ENCODE results near the gene PRR18. TPM values are rescaled to one million over a fixed set of nuclear protein-coding genes. Genes with fewer than 3 reads are reported as not detected.

Gene PRR18
- total and polyA plus RNA-seq, 2 donors (not counting 1 experiment from before 2014, with no cell fraction given), result not detected

DNA sequence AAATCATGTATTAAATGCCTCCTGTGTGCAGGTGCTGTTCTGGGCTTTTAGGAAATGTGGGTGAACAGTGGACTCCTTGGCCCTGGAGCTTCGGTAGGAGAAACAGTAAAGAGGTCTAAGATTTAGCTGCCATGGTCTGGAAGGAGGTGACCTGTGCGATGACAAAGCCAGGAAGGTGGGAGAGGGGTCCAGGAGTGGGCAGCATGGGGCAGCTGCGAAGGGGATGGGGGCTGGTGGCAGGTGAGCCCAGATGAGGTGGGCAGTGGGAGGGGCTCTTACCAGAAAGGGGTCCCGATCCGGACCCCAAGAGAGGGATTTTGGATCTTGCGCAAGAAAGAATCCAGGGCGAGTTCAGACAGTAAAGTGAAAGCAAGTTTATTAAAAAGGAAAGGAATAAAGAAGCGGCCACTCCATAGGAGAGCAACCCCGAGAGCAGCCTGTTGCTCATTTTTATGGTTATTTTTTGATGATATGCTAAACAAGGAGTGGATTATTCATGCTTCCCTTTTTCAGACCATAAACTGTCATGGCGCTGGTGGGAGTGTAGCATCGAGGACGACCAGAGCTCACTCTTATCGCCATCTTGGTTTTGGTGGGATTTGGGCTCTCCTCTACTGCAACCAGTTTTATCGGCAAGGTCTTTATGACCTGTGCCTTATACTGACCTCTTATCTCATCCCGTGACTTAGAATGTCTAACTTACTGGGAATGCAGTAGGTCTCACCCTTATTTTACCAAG lies 38.7 kb downstream of the PRR18 start:
- Histone ChIP-seq H3K9me3 (ENCODE audit: control insufficient read depth, insufficient read depth, low read depth, low read length) (no peaks in the 10 kb centered on the region), H2AFZ (ENCODE audit: low read length) (no peak overlapping the region), H4K20me1 (ENCODE audit: control insufficient read depth, extremely low read depth, insufficient read depth, low read length) (no peaks in the 10 kb centered on the region), H3K9ac (ENCODE audit: insufficient read depth, low read length) (no peak overlapping the region), H3K4me1 (ENCODE audit: control insufficient read depth, extremely low read depth, insufficient read depth, low read length) (no peaks in the 10 kb centered on the region), H3K4me3 (replicated peaks in 1 of 4; ENCODE audit: control extremely low read depth in 1 of 4, insufficient read depth in 1 of 4, low read depth in 3 of 4, low read length in 4 of 4) (no peak overlapping the region), H3K27ac (ENCODE audit: insufficient read depth, low read length) (no peak overlapping the region), H3K36me3 (ENCODE audit: control insufficient read depth, insufficient read depth, low read length) (no peaks in the 10 kb centered on the region), H3K27me3 (ENCODE audit: control insufficient read depth, insufficient read depth, low read length) (no peaks in the 10 kb centered on the region), H3K79me2 (ENCODE audit: control insufficient read depth, insufficient read depth, low read length) (no peaks in the 10 kb centered on the region), H3K4me2 (ENCODE audit: extremely low read depth, insufficient read depth, low read length) (no peak overlapping the region)
- no peak for DNase-seq (ENCODE audit: low read depth in 2 of 2)
- no peak for TF ChIP-seq EZH2 (IDR thresholded peaks at IDR 0.05; ENCODE audit: low read length, missing control alignments)
- TF ChIP-seq, protein P1, sequence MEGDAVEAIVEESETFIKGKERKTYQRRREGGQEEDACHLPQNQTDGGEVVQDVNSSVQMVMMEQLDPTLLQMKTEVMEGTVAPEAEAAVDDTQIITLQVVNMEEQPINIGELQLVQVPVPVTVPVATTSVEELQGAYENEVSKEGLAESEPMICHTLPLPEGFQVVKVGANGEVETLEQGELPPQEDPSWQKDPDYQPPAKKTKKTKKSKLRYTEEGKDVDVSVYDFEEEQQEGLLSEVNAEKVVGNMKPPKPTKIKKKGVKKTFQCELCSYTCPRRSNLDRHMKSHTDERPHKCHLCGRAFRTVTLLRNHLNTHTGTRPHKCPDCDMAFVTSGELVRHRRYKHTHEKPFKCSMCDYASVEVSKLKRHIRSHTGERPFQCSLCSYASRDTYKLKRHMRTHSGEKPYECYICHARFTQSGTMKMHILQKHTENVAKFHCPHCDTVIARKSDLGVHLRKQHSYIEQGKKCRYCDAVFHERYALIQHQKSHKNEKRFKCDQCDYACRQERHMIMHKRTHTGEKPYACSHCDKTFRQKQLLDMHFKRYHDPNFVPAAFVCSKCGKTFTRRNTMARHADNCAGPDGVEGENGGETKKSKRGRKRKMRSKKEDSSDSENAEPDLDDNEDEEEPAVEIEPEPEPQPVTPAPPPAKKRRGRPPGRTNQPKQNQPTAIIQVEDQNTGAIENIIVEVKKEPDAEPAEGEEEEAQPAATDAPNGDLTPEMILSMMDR (conservative IDR thresholded peaks at IDR 0.05 in 1 of 2, IDR thresholded peaks at IDR 0.05 in 1 of 2; ENCODE audit: low read depth in 1 of 2, low read length in 2 of 2), result no peak

DNA sequence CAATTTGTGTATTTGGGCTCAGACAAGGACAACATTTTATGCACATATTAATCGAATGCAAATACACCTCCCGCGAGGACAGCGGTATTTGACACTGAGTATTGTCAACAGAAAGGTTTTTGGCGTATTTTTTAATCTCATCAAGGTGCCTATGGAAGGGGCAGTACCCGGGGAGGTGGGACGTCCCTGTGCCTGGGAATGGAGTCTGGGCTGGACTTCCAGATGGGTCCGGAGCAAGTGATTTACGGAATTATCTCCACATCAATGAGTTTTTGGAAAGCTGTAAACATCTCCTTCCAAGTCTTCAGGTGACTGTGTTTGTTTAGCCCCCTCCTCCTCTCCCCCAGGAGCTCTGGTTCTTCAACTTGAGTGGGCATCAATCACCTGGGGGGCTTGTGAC lies 39.8 kb downstream of the PRR18 start:
- TF ChIP-seq EZH2 (IDR thresholded peaks at IDR 0.05; ENCODE audit: low read length, missing control alignments), result no peak
- TF ChIP-seq, protein P1 (conservative IDR thresholded peaks at IDR 0.05 in 1 of 2, IDR thresholded peaks at IDR 0.05 in 1 of 2; ENCODE audit: low read depth in 1 of 2, low read length in 2 of 2), result no peak
- H2AFZ ChIP-seq (ENCODE audit: low read length), result no peak overlapping the region
- H3K4me2 ChIP-seq (ENCODE audit: extremely low read depth, insufficient read depth, low read length), result no peak overlapping the region
- no peaks in the 10 kb centered on the region for H3K79me2 ChIP-seq (ENCODE audit: control insufficient read depth, insufficient read depth, low read length)
- H3K27me3 ChIP-seq (ENCODE audit: control insufficient read depth, insufficient read depth, low read length), result no peaks in the 10 kb centered on the region
- no peak for DNase-seq (ENCODE audit: low read depth in 2 of 2)
- H3K9me3 ChIP-seq (ENCODE audit: control insufficient read depth, insufficient read depth, low read depth, low read length), result no peaks in the 10 kb centered on the region
- no peaks in the 10 kb centered on the region for H4K20me1 ChIP-seq (ENCODE audit: control insufficient read depth, extremely low read depth, insufficient read depth, low read length)
- no peak overlapping the region for H3K9ac ChIP-seq (ENCODE audit: insufficient read depth, low read length)
- no peaks in the 10 kb centered on the region for H3K4me1 ChIP-seq (ENCODE audit: control insufficient read depth, extremely low read depth, insufficient read depth, low read length)
- H3K36me3 ChIP-seq (ENCODE audit: control insufficient read depth, insufficient read depth, low read length), result no peaks in the 10 kb centered on the region
- H3K4me3 ChIP-seq (replicated peaks in 1 of 4; ENCODE audit: control extremely low read depth in 1 of 4, insufficient read depth in 1 of 4, low read depth in 3 of 4, low read length in 4 of 4), result no peak overlapping the region
- no peak overlapping the region for H3K27ac ChIP-seq (ENCODE audit: insufficient read depth, low read length)

DNA sequence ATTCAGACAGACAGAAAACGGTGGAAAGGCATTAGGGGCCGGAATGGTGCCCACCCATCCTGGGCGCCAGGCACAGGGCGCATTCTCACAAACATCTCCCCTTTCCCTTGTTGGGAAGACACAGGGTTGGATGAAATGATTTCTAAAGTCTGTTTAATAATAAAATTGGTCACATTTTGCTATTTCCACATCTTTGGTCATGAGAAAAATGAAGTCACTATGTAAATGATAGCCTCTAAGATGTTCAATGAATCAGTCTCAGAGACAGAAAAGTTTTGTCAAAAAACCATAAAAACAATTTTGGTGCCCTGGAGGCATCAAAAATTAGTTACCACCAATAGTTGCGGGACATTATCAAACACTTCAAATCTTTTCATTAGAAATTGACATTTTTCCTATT lies 40.7 kb downstream of the PRR18 start:
- TF ChIP-seq, protein P1 (conservative IDR thresholded peaks at IDR 0.05 in 1 of 2, IDR thresholded peaks at IDR 0.05 in 1 of 2; ENCODE audit: low read depth in 1 of 2, low read length in 2 of 2), result no peak
- TF ChIP-seq EZH2 (IDR thresholded peaks at IDR 0.05; ENCODE audit: low read length, missing control alignments), result no peak
- Histone ChIP-seq H3K79me2 (ENCODE audit: control insufficient read depth, insufficient read depth, low read length) (no peaks in the 10 kb centered on the region), H3K4me1 (ENCODE audit: control insufficient read depth, extremely low read depth, insufficient read depth, low read length) (no peaks in the 10 kb centered on the region), H3K4me3 (replicated peaks in 1 of 4; ENCODE audit: control extremely low read depth in 1 of 4, insufficient read depth in 1 of 4, low read depth in 3 of 4, low read length in 4 of 4) (no peak overlapping the region), H3K27ac (ENCODE audit: insufficient read depth, low read length) (no peak overlapping the region), H3K9ac (ENCODE audit: insufficient read depth, low read length) (no peak overlapping the region), H3K36me3 (ENCODE audit: control insufficient read depth, insufficient read depth, low read length) (no peaks in the 10 kb centered on the region), H3K9me3 (ENCODE audit: control insufficient read depth, insufficient read depth, low read depth, low read length) (no peaks in the 10 kb centered on the region), H4K20me1 (ENCODE audit: control insufficient read depth, extremely low read depth, insufficient read depth, low read length) (no peaks in the 10 kb centered on the region), H2AFZ (ENCODE audit: low read length) (no peak overlapping the region), H3K27me3 (ENCODE audit: control insufficient read depth, insufficient read depth, low read length) (no peaks in the 10 kb centered on the region), H3K4me2 (ENCODE audit: extremely low read depth, insufficient read depth, low read length) (no peak overlapping the region)
- DNase-seq (ENCODE audit: low read depth in 2 of 2), result no peak

Data from fibroblast of lung (primary cell).